GOT3 (cell line): Measurements from ENCODE around the gene RABGGTA.
A peak's percentile ranks its signal among the peaks of the same experiment; 100 is the strongest.
"Not testable (repeated sequence)": the region's sequence is repeated elsewhere in the genome, so short reads cannot be mapped to it uniquely, and the experiment has no call there.

Source experiments
- DNase-seq: peaks from one replicate; lab custom pipeline; 2025; ENCODE audit warnings: mixed read lengths; lab: John Stamatoyannopoulos, UW

RABGGTA gene

DNA sequence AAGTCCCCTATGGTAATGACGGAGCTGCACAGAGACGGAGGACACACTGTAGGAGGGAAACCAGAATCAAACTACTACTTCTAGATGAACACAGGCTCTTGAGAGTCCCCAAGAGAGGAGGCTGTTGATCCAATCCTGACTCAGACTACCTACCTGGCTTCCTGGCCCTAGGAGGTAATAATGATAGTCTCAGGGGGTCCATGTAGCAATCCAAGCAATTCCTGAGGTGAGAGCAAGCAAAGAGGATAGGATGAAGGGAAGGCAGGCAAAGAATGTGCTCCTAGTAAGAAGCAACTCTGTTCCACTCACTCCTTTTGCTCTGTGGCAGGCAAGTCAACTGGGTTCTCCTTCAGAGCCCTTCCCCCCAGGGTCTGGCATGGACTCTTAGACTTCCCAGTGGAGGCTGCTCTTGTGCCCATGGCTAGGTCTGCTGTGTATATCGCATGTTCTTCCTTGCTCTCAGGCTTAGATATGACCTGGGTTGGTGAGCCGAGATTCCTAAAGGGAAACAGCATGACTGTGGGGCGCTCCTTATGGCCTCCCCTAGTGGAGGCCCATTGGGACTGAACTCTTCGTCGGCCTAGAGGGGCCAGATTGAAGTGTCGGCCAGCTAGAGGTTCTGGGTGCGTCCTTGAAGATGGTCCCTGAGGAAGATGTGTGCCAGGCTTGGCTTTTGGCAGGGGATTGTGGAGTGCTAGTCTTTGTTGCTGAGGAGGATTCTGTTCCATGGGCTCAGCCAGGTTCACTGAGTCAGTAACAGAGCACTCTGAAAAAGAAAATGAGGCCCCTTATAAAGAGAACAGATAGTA lies 31.1 kb downstream of the RABGGTA start:
- no peak for DNase-seq

DNA sequence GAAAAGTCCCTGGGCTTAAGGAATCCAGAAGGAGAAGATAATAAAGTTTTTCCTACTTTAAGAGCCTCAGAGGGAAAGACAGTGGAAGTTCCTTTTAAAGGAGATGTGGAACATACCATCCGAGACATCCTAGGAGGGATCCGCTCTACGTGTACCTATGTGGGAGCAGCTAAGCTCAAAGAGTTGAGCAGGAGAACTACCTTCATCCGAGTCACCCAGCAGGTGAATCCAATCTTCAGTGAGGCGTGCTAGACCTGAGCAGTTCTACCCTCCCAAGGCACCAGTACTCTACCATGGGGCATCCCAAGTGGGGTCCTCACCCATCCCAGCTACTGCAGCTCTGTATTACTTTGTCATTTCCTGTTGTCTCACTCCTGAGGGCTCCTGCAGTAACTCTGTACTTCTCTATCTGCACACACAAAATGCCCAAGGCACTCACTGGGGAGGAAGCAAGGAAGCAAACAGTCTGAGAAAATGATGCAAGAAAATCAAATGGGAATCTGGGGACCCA lies 32.8 kb downstream of the RABGGTA start:
- no peak for DNase-seq

DNA sequence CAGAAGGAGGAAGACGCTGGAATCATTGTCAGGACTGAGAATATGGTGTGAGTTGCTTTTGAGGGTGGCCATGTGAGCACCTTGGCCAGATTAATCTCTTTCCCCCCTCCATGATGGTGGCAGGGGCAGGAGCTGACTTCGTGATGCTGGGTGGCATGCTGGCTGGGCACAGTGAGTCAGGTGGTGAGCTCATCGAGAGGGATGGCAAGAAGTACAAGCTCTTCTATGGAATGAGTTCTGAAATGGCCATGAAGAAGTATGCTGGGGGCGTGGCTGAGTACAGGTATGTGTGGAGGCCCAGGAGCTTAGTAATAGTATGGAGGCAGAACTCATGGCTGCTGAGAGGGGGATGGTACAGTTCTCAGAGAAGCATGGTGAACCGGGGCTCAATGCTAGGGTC lies 33.3 kb downstream of the RABGGTA start:
- no peak for DNase-seq

DNA sequence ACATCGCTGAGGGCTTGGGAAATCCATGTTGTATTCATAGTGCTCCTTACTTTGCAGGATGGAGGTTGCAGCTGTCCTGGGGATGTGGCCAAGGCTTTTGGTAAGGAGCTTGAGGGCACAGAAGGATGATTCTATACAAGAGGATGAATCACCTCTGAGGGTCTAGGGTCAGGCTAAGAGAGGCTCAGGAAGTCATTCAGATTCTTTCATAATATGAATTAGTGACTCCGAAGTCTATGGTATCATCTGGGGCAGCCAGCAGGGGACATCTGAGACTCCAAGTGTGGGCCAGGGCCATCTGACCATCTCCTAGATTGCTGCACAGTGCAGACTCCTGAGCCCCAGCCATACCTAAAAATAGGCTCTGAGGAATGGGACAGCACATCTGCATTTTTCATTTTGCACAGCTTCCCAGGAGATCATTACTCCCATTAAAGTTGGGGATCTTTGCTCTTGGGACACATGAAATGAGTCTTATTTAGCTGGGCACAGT lies 33.9 kb downstream of the RABGGTA start:
- DNase-seq = no peak

DNA sequence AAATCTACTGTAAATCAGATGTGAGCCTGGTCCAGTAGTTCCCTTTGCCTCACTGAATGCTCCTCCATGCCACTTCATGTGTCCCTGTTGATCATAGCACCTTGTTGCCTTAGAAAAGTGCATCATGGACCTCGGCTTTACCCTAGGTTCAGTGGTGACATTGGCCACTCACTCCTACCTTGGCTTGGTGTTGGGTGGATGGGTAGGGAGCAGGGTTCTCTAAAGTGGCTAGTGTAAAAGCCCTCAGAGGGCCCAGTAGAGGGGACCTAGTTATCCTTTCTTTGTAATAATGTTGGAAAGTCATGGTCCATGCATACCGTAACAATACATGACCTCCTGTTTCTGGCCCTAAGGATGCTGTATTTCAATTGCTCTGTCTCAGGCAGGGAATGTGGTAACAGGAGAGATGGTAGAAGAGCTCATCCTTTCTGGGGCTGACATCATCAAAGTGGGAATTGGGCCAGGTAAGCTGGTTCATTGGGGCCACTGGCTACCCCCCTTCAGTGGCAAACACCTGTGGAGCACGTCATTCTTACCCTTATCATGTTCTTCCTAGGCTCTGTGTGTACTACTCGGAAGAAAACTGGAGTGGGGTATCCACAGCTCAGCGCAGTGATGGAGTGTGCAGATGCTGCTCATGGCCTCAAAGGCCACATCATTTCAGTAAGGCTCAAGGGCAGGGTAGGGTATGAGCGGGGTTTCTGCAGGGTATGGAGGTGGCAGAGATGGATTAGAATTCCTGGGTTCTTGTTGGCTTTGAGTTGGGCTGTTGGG lies 34.5 kb downstream of the RABGGTA start:
- no peak for DNase-seq

DNA sequence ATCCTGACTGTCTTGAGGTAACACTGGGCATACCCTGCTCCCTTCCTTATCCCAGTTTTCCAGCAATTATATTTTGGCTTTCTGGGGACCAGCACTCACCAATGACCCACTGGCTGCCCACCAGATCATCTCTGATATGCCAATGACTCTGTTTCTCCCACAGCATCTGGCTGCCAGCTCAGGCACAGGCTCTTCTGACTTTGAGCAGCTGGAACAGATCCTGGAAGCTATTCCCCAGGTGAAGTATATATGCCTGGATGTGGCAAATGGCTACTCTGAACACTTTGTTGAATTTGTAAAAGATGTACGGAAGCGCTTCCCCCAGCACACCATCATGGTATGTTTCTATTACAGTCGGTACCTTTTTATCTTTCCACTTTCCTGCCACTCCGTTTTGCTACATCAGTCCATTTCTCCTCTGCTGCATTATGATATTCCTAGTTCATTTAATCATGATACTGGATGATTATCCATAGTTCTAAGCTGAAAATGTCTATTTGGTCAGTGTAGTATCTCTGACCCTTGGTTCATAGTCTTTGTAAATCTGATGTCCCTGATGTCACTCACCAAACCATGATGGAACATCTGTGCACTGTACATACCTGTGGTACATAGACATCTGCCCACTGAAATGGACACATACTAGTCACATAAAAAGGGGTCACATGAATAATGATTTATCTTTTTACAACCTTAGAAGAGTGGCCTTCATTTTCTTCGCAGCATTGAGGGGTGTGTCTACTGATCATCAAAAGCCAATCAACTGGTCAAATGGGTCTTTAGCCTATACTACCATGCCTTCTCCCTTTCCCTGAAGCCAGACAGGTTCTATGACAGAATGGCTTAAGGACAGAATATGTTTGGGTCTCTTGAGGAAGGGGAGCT lies 35.4 kb downstream of the RABGGTA start:
- DNase-seq = no peak

DNA sequence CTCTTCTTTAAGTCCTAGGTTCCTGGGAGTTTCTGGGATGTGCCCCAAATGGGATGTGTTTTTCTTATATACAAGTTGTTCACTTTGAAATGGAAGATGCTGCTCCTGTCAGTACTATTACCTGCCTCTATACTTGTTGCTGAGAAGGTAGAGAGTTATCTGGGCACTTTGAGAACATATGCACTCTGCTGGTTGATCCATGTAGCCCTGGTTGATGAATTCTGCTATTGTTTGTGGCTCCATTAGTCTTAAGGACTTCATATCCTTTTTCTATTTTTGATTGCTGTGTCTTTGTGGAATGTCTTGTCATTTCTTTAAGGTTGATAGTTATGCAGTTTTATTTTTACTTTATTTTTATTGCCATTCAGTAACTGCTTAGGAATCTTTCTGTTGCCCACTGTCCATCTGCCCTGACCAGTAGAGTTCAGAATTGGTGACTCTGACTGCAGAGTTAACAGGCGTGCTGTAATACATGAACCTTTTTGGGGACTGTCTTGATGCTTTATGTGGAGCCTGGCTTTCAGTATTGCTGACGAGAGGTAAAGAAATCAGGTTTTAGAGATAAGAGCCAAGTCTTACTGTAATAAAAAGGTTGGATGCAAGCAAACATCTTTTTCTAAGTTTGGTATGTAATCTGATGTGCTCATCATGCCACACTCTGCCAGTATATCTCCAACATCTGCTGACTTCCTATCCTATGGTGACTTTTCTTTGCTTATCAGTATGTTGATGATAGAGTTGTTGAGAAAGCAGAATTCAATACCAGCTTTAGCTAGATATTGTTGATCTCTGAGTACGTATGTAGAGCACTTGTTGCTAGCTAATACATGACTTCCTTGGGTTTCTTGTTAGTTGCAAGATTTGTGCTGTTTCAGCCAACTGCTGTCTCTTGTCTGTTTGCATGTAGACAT lies 37.0 kb downstream of the RABGGTA start:
- no peak for DNase-seq

DNA sequence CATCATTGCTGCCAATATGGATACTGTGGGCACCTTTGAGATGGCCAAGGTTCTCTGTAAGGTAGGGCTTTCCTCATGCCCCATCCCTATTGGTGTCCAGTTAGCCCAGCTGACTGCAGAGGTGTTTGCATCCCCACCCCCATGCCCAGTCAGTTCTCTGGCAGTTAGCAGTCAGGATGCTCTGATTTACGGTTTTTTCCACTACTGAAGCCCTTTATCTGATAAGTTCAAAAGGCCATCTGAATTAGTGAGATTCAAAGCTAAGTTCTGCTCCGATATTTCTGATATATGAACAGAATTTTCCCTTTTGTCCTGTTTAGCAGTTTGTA lies 37.9 kb downstream of the RABGGTA start:
- no peak for DNase-seq

DNA sequence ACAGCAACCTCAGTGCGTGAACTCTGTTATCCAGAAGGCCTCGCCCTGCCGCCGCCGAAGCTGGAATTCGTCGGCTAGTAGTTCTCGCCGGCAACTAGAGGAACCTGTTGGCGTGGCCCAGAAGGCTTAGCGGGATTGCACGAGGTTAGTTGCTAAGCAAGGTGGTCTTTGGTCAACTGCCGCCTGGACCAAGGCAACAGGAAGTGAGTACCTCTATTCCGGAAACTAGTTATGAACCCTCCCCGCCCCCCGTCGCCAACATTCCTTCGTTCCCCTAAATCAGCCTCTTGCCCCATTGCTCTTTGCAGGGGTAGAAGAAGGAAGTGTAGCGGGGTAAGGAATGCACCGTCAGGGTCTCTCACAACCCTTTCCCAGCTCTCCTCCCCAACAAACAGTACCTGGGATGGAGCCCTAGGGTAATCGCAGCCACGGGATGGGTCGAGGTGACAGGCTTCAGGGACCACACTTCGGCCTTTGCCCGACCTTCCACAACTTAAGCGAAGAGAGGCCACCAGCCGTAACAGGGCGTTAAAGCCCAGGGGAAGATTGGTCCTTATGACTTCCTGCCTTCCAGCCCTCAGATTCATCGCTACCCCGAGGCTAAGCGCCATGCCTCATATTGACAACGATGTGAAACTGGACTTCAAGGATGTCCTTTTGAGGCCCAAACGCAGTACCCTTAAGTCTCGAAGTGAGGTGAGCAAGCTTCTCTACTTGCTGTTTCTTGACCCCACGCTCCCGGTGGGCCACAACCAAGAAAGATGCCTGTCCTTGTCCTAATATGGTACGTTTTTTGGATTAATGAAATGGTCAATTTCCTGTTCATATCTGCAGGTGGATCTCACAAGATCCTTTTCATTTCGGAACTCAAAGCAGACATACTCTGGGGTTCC lies 38.5 kb downstream of the RABGGTA start, which contains the start of gene GMPR2:
Gene GMPR2, plus strand, starts transcription at position 285 of the 893 bp plus-strand sequence. Its CDS starts 325 bp downstream, at position 610.
- DNase-seq = no peak

DNA sequence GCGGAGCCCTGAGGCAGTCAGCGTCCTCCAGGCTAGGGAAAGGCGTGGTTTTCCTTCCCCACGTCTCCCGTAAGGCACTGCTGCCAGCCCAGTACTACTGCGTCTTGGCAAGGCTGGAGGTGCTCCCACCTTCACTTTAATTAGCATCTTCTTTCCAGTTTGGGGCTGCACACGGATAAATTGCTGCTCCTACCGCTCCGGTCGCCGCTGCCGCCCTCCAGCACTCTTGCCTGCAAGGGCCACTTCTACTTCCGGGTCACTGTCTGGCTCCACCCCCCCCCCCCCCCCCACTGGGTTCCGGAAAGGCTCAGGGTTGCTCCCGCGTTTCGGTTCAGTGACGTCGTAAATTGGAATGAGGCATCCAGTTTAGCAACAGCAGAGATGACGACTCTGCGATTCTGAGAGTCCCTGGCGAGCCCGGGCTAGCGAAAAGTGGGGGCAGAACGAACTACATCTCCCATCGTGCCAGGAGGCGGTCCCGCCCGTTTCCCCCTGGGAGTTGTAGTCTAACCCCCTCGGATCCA lies 39.2 kb downstream of the RABGGTA start, which contains the start of gene NEDD8:
Gene NEDD8, minus strand, starts transcription at position 247 of the 524 bp plus-strand sequence. Its CDS starts 100 bp downstream, at position 147.
- peak; percentile 71 for DNase-seq

DNA sequence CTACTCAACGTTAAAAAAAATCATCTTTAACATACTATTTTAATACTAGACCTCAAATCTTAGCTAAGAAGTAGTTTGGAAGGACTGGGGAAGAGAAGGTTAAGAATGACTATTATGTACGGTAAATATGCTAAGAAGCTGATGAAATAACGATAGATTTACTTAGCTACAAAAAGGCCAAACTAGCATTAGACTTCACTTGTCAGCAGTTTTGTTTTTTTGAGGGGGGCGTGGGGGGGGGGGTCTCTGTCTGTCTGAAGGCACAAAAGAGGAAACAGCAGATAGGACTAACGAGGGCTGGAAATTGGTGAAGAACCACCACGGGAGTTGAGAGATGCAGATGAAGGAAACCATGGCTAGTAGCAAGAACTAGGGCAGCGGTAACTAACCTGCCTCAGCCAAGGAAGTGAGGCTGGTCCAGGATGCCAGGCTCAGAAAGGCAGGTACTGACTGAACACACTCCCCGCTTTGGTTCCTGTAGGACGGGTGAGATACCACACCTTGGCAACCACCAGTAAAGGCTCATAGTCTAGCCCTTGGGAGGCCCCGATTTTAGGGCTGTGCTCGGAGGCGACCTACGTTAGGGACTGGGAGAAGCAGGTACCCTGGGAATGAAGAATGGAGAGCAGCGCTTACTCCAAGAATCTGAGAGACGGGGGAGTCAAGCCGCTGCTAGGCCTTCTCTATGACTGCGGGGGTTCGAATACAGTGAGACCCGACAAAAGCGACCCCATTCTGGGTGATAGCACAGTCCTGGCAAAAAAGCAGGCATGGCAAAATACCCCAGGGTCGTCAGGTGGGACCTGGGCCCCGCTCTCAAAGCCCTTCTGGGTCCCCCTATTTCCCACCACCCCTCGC lies 39.9 kb downstream of the RABGGTA start:
- DNase-seq = no peak

DNA sequence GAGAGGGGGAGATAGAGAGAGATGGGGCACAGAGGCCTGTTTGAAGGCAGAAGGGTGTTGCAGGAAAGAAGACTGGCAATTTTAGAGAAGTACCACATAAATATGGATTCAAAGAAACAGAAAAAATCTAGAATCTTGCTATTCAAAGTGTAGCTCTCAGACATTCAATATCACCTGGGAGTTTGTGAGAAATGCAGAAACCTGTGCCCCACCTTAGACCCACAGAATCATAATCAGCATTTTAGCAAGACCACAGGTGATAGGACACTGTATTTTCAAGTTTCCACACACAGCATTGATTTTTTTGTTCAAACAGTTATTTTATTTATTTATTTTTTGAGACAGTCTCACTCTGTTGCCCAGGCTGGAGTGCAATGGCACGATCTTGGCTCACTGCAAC lies 42.5 kb downstream of the RABGGTA start:
- DNase-seq = no peak

DNA sequence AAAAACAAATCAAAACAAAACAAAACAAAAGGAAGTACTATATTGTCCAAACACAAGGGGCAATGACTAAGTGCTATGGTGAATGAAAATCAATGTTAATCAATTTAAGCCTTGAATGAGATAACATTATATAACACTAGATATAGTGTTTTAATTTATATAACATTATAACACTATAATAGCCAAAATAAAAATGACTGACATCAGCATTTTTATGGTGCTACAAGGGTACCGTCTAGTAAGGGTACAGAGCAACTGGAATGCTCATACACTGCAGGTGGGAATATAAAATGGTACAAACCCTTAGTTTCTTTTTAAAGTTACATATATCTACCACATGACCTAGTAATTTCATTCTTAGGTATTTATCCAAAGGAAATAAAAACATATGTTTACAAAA lies 44.9 kb downstream of the RABGGTA start:
- no peak for DNase-seq

DNA sequence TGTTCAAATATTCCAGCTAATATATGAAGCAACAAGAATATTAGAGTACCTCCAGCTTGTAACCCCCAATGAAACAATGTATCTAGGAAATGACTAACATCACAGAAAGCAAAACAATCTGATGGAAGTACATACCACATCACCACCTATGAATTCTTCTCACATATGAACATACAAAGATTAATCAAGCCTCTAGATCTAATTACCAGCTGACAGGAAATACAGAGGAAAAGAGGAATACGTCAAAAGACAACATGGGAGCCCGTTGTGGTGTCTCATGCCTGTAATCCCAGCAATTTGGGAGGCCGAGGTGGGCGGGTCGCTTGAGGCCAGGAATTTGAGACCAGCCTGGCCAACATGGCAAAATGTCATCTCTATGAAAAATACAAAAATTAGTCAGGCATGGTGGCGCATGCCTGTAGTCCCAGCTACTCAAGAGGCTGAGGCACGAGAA lies 46.8 kb downstream of the RABGGTA start:
- DNase-seq = no peak

DNA sequence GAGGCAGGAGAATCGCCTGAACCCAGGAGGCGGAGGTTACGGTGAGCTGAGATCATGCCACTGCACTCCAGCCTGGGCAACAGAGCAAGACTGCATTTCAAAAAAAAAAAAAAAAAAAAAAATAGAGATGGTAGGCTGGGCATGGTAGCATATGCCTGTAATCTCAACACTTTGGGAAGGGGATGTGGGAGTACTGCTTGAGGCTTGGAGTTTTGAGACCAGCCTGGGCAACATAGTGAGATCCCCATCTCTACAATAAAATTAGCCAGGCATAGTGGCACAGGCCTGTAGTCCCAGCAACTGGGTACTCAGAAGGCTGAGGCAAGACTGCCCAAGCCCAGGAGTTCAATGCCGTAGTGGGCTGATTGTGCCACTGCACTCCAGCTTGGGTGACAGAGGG lies 48.4 kb downstream of the RABGGTA start:
- DNase-seq = not testable (repeated sequence)

DNA sequence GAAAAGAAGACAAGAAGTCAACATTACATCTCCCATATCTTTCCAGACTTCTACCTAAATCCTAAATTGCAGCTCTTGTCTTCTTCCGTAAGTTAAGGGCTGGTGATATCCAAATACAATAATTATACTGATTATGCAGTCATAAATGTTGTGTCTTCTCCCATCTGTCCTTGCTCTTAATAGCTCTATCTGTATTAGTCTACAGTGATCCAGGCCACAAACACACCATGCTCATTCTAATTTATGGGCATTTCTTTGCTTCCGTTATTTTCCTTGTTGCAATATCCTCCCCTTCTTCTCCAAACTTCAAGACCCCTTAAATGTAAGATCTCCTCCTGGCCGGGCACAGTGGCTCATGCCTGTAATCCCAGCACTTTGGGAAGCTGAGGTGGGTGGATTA lies 51.9 kb downstream of the RABGGTA start:
- DNase-seq = no peak

DNA sequence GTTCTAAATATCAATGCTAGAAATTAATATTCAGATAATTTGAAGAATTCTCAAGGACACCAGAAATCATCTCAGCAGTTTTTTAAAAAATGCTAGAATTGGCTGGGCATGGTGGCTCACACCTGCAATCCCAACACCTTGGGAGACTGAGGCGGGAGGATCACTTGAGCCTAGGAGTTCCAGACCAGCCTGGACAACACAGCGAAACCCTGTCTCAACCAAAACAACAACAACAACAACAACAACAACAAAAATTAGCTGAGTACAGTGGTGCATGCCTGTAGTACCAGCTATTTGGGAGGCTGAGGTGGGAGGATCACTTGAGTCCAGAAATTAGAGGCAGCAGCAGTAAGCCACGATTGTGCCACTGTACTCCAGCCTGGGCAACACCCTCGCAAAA lies 52.3 kb downstream of the RABGGTA start:
- DNase-seq = no peak

DNA sequence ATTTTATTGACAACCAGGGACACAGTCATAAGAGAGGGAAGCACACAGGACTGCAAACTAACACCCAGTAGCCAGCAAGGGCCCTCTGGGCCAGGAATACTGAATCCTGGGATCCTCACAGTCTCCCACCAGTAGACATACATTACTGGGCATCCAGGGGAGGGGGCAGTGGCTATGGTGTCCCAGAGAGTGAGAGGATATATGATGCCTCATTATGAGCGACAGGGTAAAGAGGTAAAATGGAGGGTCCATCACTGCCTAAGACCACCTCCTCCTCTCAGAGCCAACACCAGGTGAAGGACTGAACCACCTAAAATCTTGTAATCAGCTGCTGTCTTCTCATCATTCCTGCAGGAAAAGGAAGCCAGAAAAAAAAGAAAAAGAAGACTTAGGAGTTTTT lies 54.5 kb downstream of the RABGGTA start:
- not testable (repeated sequence) for DNase-seq
